HG03378 (cell line): ENCODE data around the gene PYGL.
A peak's percentile ranks its signal among the peaks of the same experiment; 100 is the strongest.

ENCODE experiments used
- ATAC-seq: cut with Tn5 transposase; IDR thresholded peaks from one replicate; pipeline ENCODE4 v1.9.1; 2021; ENCODE audit warnings: mild to moderate bottlenecking, moderate library complexity; ENCODE audit not compliant: unreplicated experiment

Gene PYGL

GRCh38 chr14:50882932-50883826, 61.1 kb downstream of the PYGL start:
- ATAC-seq = no peak

GRCh38 chr14:50875359-50876070, 68.8 kb downstream of the PYGL start:
- peak; percentile 94 for ATAC-seq

- ATAC-seq = no peak
Observed at GRCh38 chr14:50874757-50875156, 69.5 kb downstream of the PYGL start.

- ATAC-seq = no peak
Observed at GRCh38 chr14:50871914-50872732, 72.2 kb downstream of the PYGL start, which contains the start of gene ABHD12B. Gene ABHD12B, plus strand, starts transcription at chr14:50872053. Its CDS starts 122 bp downstream, at chr14:50872175.

GRCh38 chr14:50871228-50871627, 73.1 kb downstream of the PYGL start:
- ATAC-seq = no peak

GRCh38 chr14:50865391-50866076, 78.7 kb downstream of the PYGL start:
- ATAC-seq = no peak

GRCh38 chr14:50864946-50865345, 79.3 kb downstream of the PYGL start:
- no peak for ATAC-seq

- ATAC-seq = no peak
Observed at GRCh38 chr14:50864237-50864636, 80.0 kb downstream of the PYGL start.

- ATAC-seq = no peak
Observed at GRCh38 chr14:50862036-50862570, 82.2 kb downstream of the PYGL start.

- ATAC-seq = no peak
Observed at GRCh38 chr14:50860478-50861086, 83.7 kb downstream of the PYGL start.

- ATAC-seq = no peak
Observed at GRCh38 chr14:50859296-50859624, 85.0 kb downstream of the PYGL start.

- ATAC-seq = no peak
Observed at GRCh38 chr14:50856660-50857059, 87.6 kb downstream of the PYGL start.

GRCh38 chr14:50855558-50855957, 88.7 kb downstream of the PYGL start:
- no peak for ATAC-seq
